B cell (primary cell): ENCODE data around the gene LMNB1. TPM values are rescaled to one million over a fixed set of nuclear protein-coding genes. Genes with fewer than 3 reads are reported as not detected.

Experiments used
- ATAC-seq: fragments of 200-7000 bp; cut with Tn5 transposase; one replicate; pipeline ENCODE4 v1.10.0; 2021; ENCODE audit warnings: low read depth, mild to moderate bottlenecking, moderate number of reproducible peaks, moderate library complexity
- CTCF ChIA-PET: fragments of 350-600 bp; sonication (Branson Sonifier 250); formaldehyde crosslinking; loops from one replicate; lab custom pipeline; 2021; ENCODE audit warnings: antibody characterized with exemption, inconsistent platforms; lab: Charles Lee
- POLR2A ChIA-PET: fragments of 350-600 bp; sonication (Branson Sonifier 250); formaldehyde crosslinking; loops from one replicate; lab custom pipeline; 2021; ENCODE audit warnings: antibody characterized with exemption; lab: Charles Lee
- DNase-seq: peaks from one replicate; pipeline ENCODE4 v3.0.0; 2013
- H2AFZ ChIP-seq: 2 replicates; pipeline ENCODE4 v1.6.1; 2012; ENCODE audit warnings: mild to moderate bottlenecking, low read depth, low read length; ENCODE audit not compliant: insufficient read depth, poor library complexity, severe bottlenecking
- H3K27ac ChIP-seq, 2 donors: 1 replicate in 1 of 2; 2 replicates in 1 of 2; pipeline ENCODE4 v1.5.1; 2012 to 2013; ENCODE audit warnings: low read length in 2 of 2, mild to moderate bottlenecking in 2 of 2, moderate library complexity in 1 of 2
- H3K27me3 ChIP-seq, 4 experiments: fragments of 200-600 bp in 1 of 4; sonication (generic) in 1 of 4; replicated peaks in 1 of 4; 1 replicate in 2 of 4; 2 replicates in 2 of 4; pipeline versions ENCODE4 v1.6.1 to v1.7.0; 2013 to 2016; ENCODE audit warnings: low read length in 3 of 4, mild to moderate bottlenecking in 2 of 4, mixed read lengths in 1 of 4, moderate library complexity in 1 of 4; ENCODE audit not compliant: insufficient read depth in 4 of 4, control insufficient read depth in 3 of 4; ENCODE audit errors: control extremely low read depth in 1 of 4
- H3K36me3 ChIP-seq, 2 experiments: replicated peaks in 1 of 2; 1 replicate in 1 of 2; 2 replicates in 1 of 2; pipeline versions ENCODE4 v1.6.1 to v1.7.1; 2013; ENCODE audit warnings: low read length in 1 of 2; ENCODE audit not compliant: insufficient read depth in 2 of 2, control insufficient read depth in 1 of 2; ENCODE audit errors: control extremely low read depth in 1 of 2, extremely low read depth in 1 of 2
- H3K4me1 ChIP-seq, 2 donors: fragments of 200-600 bp in 1 of 2; sonication (generic) in 1 of 2; 1 replicate in 1 of 2; 2 replicates in 1 of 2; pipeline versions ENCODE4 v1.5.1 to v1.6.1; 2013 to 2017; ENCODE audit warnings: low read length in 2 of 2; ENCODE audit not compliant: control insufficient read depth in 2 of 2, insufficient read depth in 2 of 2
- H3K4me2 ChIP-seq: replicated peaks from 2 replicates; pipeline ENCODE3; 2012; ENCODE audit warnings: mild to moderate bottlenecking, low read depth, low read length; ENCODE audit not compliant: poor library complexity, severe bottlenecking
- H3K4me3 ChIP-seq, 5 experiments: fragments of 200-600 bp in 1 of 5; sonication (generic) in 1 of 5; 1 replicate in 3 of 5; 2 replicates in 2 of 5; pipeline versions ENCODE4 v1.5.1 to v1.7.0; 2011 to 2016; ENCODE audit warnings: low read length in 4 of 5, mild to moderate bottlenecking in 4 of 5, low read depth in 2 of 5, control low read depth in 1 of 5, moderate library complexity in 1 of 5; ENCODE audit not compliant: insufficient read depth in 1 of 5; ENCODE audit errors: control extremely low read depth in 1 of 5, extremely low read depth in 1 of 5
- H3K79me2 ChIP-seq: fragments of 200-600 bp; sonication (generic); one replicate; pipeline ENCODE4 v1.6.0; 2016; ENCODE audit warnings: low read length; ENCODE audit not compliant: control insufficient read depth, insufficient read depth
- H3K9ac ChIP-seq: fragments of 200-600 bp; sonication (generic); 2 replicates; pipeline ENCODE4 v1.6.1; 2017; ENCODE audit warnings: mild to moderate bottlenecking, low read length, moderate library complexity
- H3K9me3 ChIP-seq, 3 donors: one replicate each; pipeline versions ENCODE4 v1.6.1 to v1.7.1; 2013; ENCODE audit warnings: low read length in 2 of 3; ENCODE audit not compliant: control insufficient read depth in 2 of 3, insufficient read depth in 1 of 3; ENCODE audit errors: control extremely low read depth in 1 of 3
- H4K20me1 ChIP-seq: 2 replicates; pipeline ENCODE4 v1.6.0; 2012; ENCODE audit warnings: mild to moderate bottlenecking, low read length; ENCODE audit not compliant: insufficient read depth, control insufficient read depth, poor library complexity, severe bottlenecking
- H3K27ac Mint-ChIP-seq: one replicate; pipeline ENCODE4 v1.8.0; 2021; ENCODE audit warnings: mixed read lengths
- H3K27me3 Mint-ChIP-seq: one replicate; pipeline ENCODE4 v1.8.0; 2021; ENCODE audit warnings: mixed read lengths
- H3K4me1 Mint-ChIP-seq: one replicate; pipeline ENCODE4 v1.8.0; 2021; ENCODE audit warnings: mixed read lengths
- H3K4me3 Mint-ChIP-seq: one replicate; pipeline ENCODE4 v1.8.0; 2021; ENCODE audit warnings: mixed read lengths
- H3K9me3 Mint-ChIP-seq: one replicate; pipeline ENCODE4 v1.8.0; 2022; ENCODE audit warnings: mixed read lengths; ENCODE audit not compliant: insufficient read depth
- CTCF ChIP-seq: fragments of 200-600 bp; IDR thresholded peaks from one replicate; pipeline ENCODE4 v1.8.0; 2022; ENCODE audit warnings: antibody characterized with exemption, mild to moderate bottlenecking
- EZH2 ChIP-seq: IDR thresholded peaks from 2 replicates; pipeline ENCODE4 v1.6.1; 2012; ENCODE audit warnings: borderline replicate concordance, low read depth, mild to moderate bottlenecking, moderate library complexity, low read length; ENCODE audit not compliant: insufficient read depth, poor library complexity, severe bottlenecking
- WGBS: methylation state at CpG from one replicate; pipeline ENCODE4 v1.1.5; 2013; ENCODE audit warnings: missing lambda C conversion rate; ENCODE audit not compliant: insufficient coverage; 5-methylcytosine and 5-hydroxymethylcytosine counted together
- intact Hi-C: fragments of 100-400 bp; cut with micrococcal nuclease; formaldehyde crosslinking; loops from one replicate; pipeline ENCODE4 v1.10.0; 2022
- polyA plus RNA-seq: library from polyadenylated mRNA; depleted of rRNA; stranded (reverse); fragments of >200 nt; gene quantifications from 2 replicates; pipeline ENCODE4 v1.2.3, GENCODE V29; 2012
- total RNA-seq, 2 donors: library from RNA; stranded (reverse); fragments of 120-200 nt in 1 of 2; gene quantifications; 1 replicate in 1 of 2; 2 replicates in 1 of 2; pipeline versions ENCODE4 v1.2.3 to v1.2.4, GENCODE V29; 2013 to 2022

The LMNB1 gene
- total and polyA plus RNA-seq, 2 donors (not counting 1 experiment from before 2014, with no cell fraction given), result 10.5 to 25.1 TPM

DNA sequence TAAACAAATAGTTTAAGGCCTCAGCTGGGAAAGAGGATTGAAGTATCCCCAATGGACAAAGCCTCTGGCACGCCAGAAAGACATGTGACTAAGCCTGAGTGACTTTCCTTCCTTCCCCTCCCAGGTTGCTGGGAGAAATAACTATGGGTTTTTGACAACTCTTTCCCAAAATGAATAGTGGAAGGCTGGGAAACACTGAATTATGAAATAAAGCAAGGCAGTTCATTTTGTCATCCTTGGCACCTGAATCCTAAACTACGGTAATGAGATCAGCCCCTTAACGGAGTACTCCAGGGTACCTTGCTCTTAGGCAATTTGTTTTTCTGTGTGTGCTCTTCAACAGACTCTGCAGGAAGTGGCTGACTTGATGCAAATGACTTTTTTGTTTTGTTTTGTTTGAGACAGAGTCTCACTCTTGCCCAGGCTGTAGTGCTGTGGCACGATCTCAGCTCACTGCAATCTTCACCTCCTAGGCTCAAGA, 75.2 kb downstream of the LMNB1 start:
- CTCF ChIA-PET, result no interaction called here
- Histone ChIP-seq H3K27ac (peak overlapping the region; percentile 50 to 76), H3K9me3 (peaks cover 0 to 18% (median 0%) of the 10 kb centered on the region in 3 donors), H3K79me2 (no peaks in the 10 kb centered on the region), H3K4me1 (peaks cover 23 to 29% of the 10 kb centered on the region in 2 donors), H2AFZ (peak overlapping the region; percentile 66), H3K9ac (peak overlapping the region; percentile 35), H3K4me2 (peak overlapping the region; percentile 66), H4K20me1 (no peaks in the 10 kb centered on the region), H3K4me3 (peak overlapping the region in 3 of 5 experiments; percentile 15 to 31 (median 15)), H3K27me3 (no peaks in the 10 kb centered on the region), H3K36me3 (no peaks in the 10 kb centered on the region)
- DNase-seq (peak; percentile 49), ATAC-seq (peak; percentile 95)
- Mint-ChIP-seq H3K9me3 (no peaks in the 10 kb centered on the region), H3K4me3 (peak overlapping the region; percentile 69), H3K4me1 (peaks cover 46% of the 10 kb centered on the region), H3K27me3 (no peaks in the 10 kb centered on the region), H3K27ac (peak overlapping the region; percentile 96)
- TF ChIP-seq CTCF, result no peak
- TF ChIP-seq EZH2, result no peak
- 58% methylated on average over 2 of the region's 4 CpGs for WGBS
- intact Hi-C loops, result no loop called here
- POLR2A ChIA-PET, result no interaction called here

DNA sequence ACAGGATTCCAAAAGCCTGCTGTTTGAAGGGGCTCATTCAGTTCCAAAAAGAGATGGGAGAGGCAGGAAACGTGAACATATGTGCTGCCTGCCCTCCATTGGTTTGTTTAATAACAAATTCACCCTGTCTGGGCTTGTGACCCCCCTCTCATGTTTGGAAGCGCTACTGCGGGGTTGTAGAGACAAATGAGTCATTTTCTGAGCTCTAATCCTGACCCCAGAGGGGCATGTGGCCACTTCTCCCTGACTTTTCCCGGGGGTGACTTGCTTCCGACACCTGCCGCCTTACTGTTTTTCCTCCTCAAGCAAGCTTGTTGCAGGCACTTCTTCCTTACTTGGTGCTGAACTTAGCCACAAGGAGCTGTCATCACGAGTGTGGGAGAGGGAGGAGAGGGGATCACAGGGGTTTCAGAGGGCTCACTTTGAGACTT, 75.9 kb downstream of the LMNB1 start:
- Histone ChIP-seq H3K4me2 (peak overlapping the region; percentile 66), H3K79me2 (no peaks in the 10 kb centered on the region), H3K27ac (peak overlapping the region; percentile 50 to 76), H3K4me3 (peak overlapping the region in 1 of 5 experiments; percentile 31), H3K9ac (peak overlapping the region; percentile 35), H3K36me3 (no peaks in the 10 kb centered on the region), H3K9me3 (peaks cover 0 to 18% (median 0%) of the 10 kb centered on the region in 3 donors), H4K20me1 (no peaks in the 10 kb centered on the region), H2AFZ (no peak overlapping the region), H3K27me3 (no peaks in the 10 kb centered on the region), H3K4me1 (peaks cover 23 to 26% of the 10 kb centered on the region in 2 donors)
- DNase-seq, result no peak
- no peaks in the 10 kb centered on the region for H3K9me3 Mint-ChIP-seq
- H3K27ac Mint-ChIP-seq, result peak overlapping the region; percentile 96
- 93% methylated on average over 7 of the region's 7 CpGs for WGBS
- intact Hi-C loops, result no loop called here
- no peak for ATAC-seq
- ChIA-PET POLR2A (no interaction called here), CTCF (interaction anchor here (1.0 to 1.5 kb wide), 2 partner anchors 29 to 178 kb away, joined by 3 to 4 read pairs; no protein-coding TSS in a partner anchor)
- TF ChIP-seq CTCF, result no peak
- no peak for TF ChIP-seq EZH2
- peak overlapping the region; percentile 69 for H3K4me3 Mint-ChIP-seq
- H3K4me1 Mint-ChIP-seq, result peaks cover 40% of the 10 kb centered on the region
- no peaks in the 10 kb centered on the region for H3K27me3 Mint-ChIP-seq
